ENCODE results near the gene MICU1.
"Not testable (repeated sequence)": the region's sequence is repeated elsewhere in the genome, so short reads cannot be mapped to it uniquely, and the experiment has no call there.

Gene MICU1

GRCh38 chr10:72379062-72379461 is 246.8 kb downstream of the MICU1 start:
- no peak for DNase-seq

- no peak for DNase-seq
Observed at GRCh38 chr10:72375585-72375984, 250.3 kb downstream of the MICU1 start.

GRCh38 chr10:72375173-72375572 is 250.7 kb downstream of the MICU1 start:
- DNase-seq, result no peak

- DNase-seq, result no peak
Observed at GRCh38 chr10:72370201-72370722, 255.6 kb downstream of the MICU1 start.

- DNase-seq, result no peak
Observed at GRCh38 chr10:72367301-72367960, 258.4 kb downstream of the MICU1 start.

- no peak for DNase-seq
Observed at GRCh38 chr10:72365106-72365895, 260.6 kb downstream of the MICU1 start.

GRCh38 chr10:72364239-72364777 is 261.6 kb downstream of the MICU1 start:
- peak; percentile 75 to 78 for DNase-seq

- DNase-seq, result no peak
Observed at GRCh38 chr10:72356987-72357386, 268.9 kb downstream of the MICU1 start.

- DNase-seq, result no peak
Observed at GRCh38 chr10:72356115-72356514, 269.8 kb downstream of the MICU1 start.

- DNase-seq, result no peak
Observed at GRCh38 chr10:72355214-72355555, 270.7 kb downstream of the MICU1 start.

GRCh38 chr10:72354356-72355213 is 271.3 kb downstream of the MICU1 start, which contains the start of gene DNAJB12:
TSS of gene DNAJB12 (minus strand) at chr10:72354919. CDS start at chr10:72354897, 22 bp downstream.
- DNase-seq, result peak; percentile 85 to 87

GRCh38 chr10:72353965-72354355 is 271.9 kb downstream of the MICU1 start:
- no peak for DNase-seq

GRCh38 chr10:72353028-72353964 is 272.6 kb downstream of the MICU1 start:
- DNase-seq, result no peak

GRCh38 chr10:72351479-72351878 is 274.4 kb downstream of the MICU1 start:
- DNase-seq, result no peak

GRCh38 chr10:72349438-72349837 is 276.4 kb downstream of the MICU1 start:
- no peak for DNase-seq

- no peak for DNase-seq
Observed at GRCh38 chr10:72348282-72348681, 277.6 kb downstream of the MICU1 start.

GRCh38 chr10:72346117-72346516 is 279.8 kb downstream of the MICU1 start:
- DNase-seq, result not testable (repeated sequence)

- no peak for DNase-seq
Observed at GRCh38 chr10:72344932-72345331, 280.9 kb downstream of the MICU1 start.

GRCh38 chr10:72342911-72343310 is 283.0 kb downstream of the MICU1 start:
- no peak for DNase-seq

- peak; percentile 65 to 75 for DNase-seq
Observed at GRCh38 chr10:72340510-72341261, 285.2 kb downstream of the MICU1 start.

- no peak for DNase-seq
Observed at GRCh38 chr10:72338180-72338579, 287.7 kb downstream of the MICU1 start.

All from stimulated activated CD4-positive, alpha-beta T cell treated with anti-CD3 and anti-CD28 coated beads, Interleukin-4, amount 100 ng/mL, for 4 hours (primary cell).